SJCRH30 (cell line): ENCODE results near the gene TOX2. TPM values are rescaled to one million over a fixed set of nuclear protein-coding genes. Genes with fewer than 3 reads are reported as not detected.
A peak's percentile ranks its signal among the peaks of the same experiment; 100 is the strongest.

Experiments used
- DNase-seq, 2 experiments: peaks; one replicate each; pipeline ENCODE4 v3.0.0-alpha.2; 2015 to 2020
- H3K27ac ChIP-seq: fragments of 250-450 bp; sonication (Bioruptor Pico); 2 replicates; pipeline ENCODE4 v1.5.1; 2020; ENCODE audit warnings: mild to moderate bottlenecking, moderate library complexity
- H3K27me3 ChIP-seq: fragments of 250-450 bp; sonication (Bioruptor Pico); 2 replicates; pipeline ENCODE4 v1.5.1; 2020; ENCODE audit warnings: mild to moderate bottlenecking, moderate library complexity
- H3K36me3 ChIP-seq: fragments of 250-450 bp; sonication (Bioruptor Pico); 2 replicates; pipeline ENCODE4 v1.5.1; 2020; ENCODE audit warnings: mild to moderate bottlenecking, moderate library complexity
- H3K4me1 ChIP-seq: fragments of 250-450 bp; sonication (Bioruptor Pico); 2 replicates; pipeline ENCODE4 v1.5.1; 2020; ENCODE audit warnings: mild to moderate bottlenecking, moderate library complexity
- H3K4me3 ChIP-seq: fragments of 250-450 bp; sonication (Bioruptor Pico); 2 replicates; pipeline ENCODE4 v1.5.1; 2020; ENCODE audit warnings: mild to moderate bottlenecking, moderate library complexity
- H3K9me3 ChIP-seq: fragments of 250-450 bp; sonication (Bioruptor Pico); replicated peaks from 2 replicates; pipeline ENCODE4 v1.5.1; 2020; ENCODE audit warnings: mild to moderate bottlenecking, moderate library complexity
- total RNA-seq: library from RNA; depleted of rRNA; stranded (reverse); fragments of >200 nt; shearing (Covaris generic); gene quantifications from 2 replicates; pipeline ENCODE4 v1.2.3, GENCODE V29; 2014

Gene TOX2
- total RNA-seq, 1 experiment from 2014 or later, result 10.1 TPM

GRCh38 chr20:44075950-44076232, 161.2 kb downstream of the TOX2 start:
- H3K27ac ChIP-seq, result no peak overlapping the region
- H3K36me3 ChIP-seq, result no peaks in the 10 kb centered on the region
- no peak overlapping the region for H3K4me3 ChIP-seq
- no peaks in the 10 kb centered on the region for H3K4me1 ChIP-seq
- no peaks in the 10 kb centered on the region for H3K9me3 ChIP-seq
- DNase-seq, result no peak
- H3K27me3 ChIP-seq, result no peaks in the 10 kb centered on the region

GRCh38 chr20:44079291-44079690, 164.6 kb downstream of the TOX2 start:
- H3K27me3 ChIP-seq, result no peaks in the 10 kb centered on the region
- H3K27ac ChIP-seq, result no peak overlapping the region
- no peak for DNase-seq
- no peaks in the 10 kb centered on the region for H3K36me3 ChIP-seq
- no peak overlapping the region for H3K4me3 ChIP-seq
- H3K9me3 ChIP-seq, result no peaks in the 10 kb centered on the region
- peaks cover 9% of the 10 kb centered on the region for H3K4me1 ChIP-seq

GRCh38 chr20:44080064-44080463, 165.4 kb downstream of the TOX2 start:
- DNase-seq, result no peak
- Histone ChIP-seq H3K27me3 (no peaks in the 10 kb centered on the region), H3K36me3 (no peaks in the 10 kb centered on the region), H3K4me1 (peaks cover 9% of the 10 kb centered on the region), H3K27ac (no peak overlapping the region), H3K4me3 (no peak overlapping the region), H3K9me3 (no peaks in the 10 kb centered on the region)

- H3K27ac ChIP-seq, result no peak overlapping the region
These were observed 166.1 kb downstream of the TOX2 start for GRCh38 chr20:44080646-44081267.

GRCh38 chr20:44081476-44081875, 166.8 kb downstream of the TOX2 start:
- H3K27ac ChIP-seq, result no peak overlapping the region

More at GRCh38 chr20:44080646-44081267, 166.1 kb downstream of the TOX2 start:
- Histone ChIP-seq H3K4me1 (peaks cover 9% of the 10 kb centered on the region), H3K4me3 (no peak overlapping the region), H3K36me3 (no peaks in the 10 kb centered on the region), H3K27me3 (no peaks in the 10 kb centered on the region), H3K9me3 (no peaks in the 10 kb centered on the region)
- peak; percentile 73 to 97 for DNase-seq

GRCh38 chr20:44081888-44082287, 167.2 kb downstream of the TOX2 start:
- H3K27ac ChIP-seq, result no peak overlapping the region
- H3K4me1 ChIP-seq, result peaks cover 9% of the 10 kb centered on the region
- H3K4me3 ChIP-seq, result no peak overlapping the region
- H3K36me3 ChIP-seq, result no peaks in the 10 kb centered on the region
- no peaks in the 10 kb centered on the region for H3K27me3 ChIP-seq
- no peak for DNase-seq
- no peaks in the 10 kb centered on the region for H3K9me3 ChIP-seq

More at GRCh38 chr20:44081476-44081875, 166.8 kb downstream of the TOX2 start:
- no peaks in the 10 kb centered on the region for H3K9me3 ChIP-seq
- no peaks in the 10 kb centered on the region for H3K27me3 ChIP-seq
- H3K36me3 ChIP-seq, result no peaks in the 10 kb centered on the region
- DNase-seq, result no peak
- peaks cover 9% of the 10 kb centered on the region for H3K4me1 ChIP-seq
- H3K4me3 ChIP-seq, result no peak overlapping the region

- DNase-seq, result peak; percentile 74 to 84
- H3K36me3 ChIP-seq, result no peaks in the 10 kb centered on the region
- no peaks in the 10 kb centered on the region for H3K27me3 ChIP-seq
- H3K27ac ChIP-seq, result no peak overlapping the region
- peaks cover 9% of the 10 kb centered on the region for H3K4me1 ChIP-seq
- no peaks in the 10 kb centered on the region for H3K9me3 ChIP-seq
- no peak overlapping the region for H3K4me3 ChIP-seq
These were observed 168.7 kb downstream of the TOX2 start for GRCh38 chr20:44083220-44083933.

- no peak for DNase-seq
- no peaks in the 10 kb centered on the region for H3K36me3 ChIP-seq
- no peak overlapping the region for H3K4me3 ChIP-seq
- H3K27me3 ChIP-seq, result no peaks in the 10 kb centered on the region
- no peak overlapping the region for H3K27ac ChIP-seq
- peaks cover 9% of the 10 kb centered on the region for H3K4me1 ChIP-seq
- H3K9me3 ChIP-seq, result no peaks in the 10 kb centered on the region
These were observed 169.8 kb downstream of the TOX2 start for GRCh38 chr20:44084439-44084838.

GRCh38 chr20:44084891-44085290, 170.2 kb downstream of the TOX2 start:
- no peak for DNase-seq

GRCh38 chr20:44085616-44086434, 171.2 kb downstream of the TOX2 start:
- H3K4me1 ChIP-seq, result peaks cover 17% of the 10 kb centered on the region
- H3K36me3 ChIP-seq, result no peaks in the 10 kb centered on the region
- no peak for DNase-seq
- no peaks in the 10 kb centered on the region for H3K27me3 ChIP-seq
- no peaks in the 10 kb centered on the region for H3K9me3 ChIP-seq
- H3K27ac ChIP-seq, result no peak overlapping the region
- no peak overlapping the region for H3K4me3 ChIP-seq

More at GRCh38 chr20:44084891-44085290, 170.2 kb downstream of the TOX2 start:
- H3K9me3 ChIP-seq, result no peaks in the 10 kb centered on the region
- H3K4me3 ChIP-seq, result no peak overlapping the region
- H3K27me3 ChIP-seq, result no peaks in the 10 kb centered on the region
- peaks cover 9% of the 10 kb centered on the region for H3K4me1 ChIP-seq
- no peaks in the 10 kb centered on the region for H3K36me3 ChIP-seq
- H3K27ac ChIP-seq, result no peak overlapping the region

- no peak for DNase-seq
- no peak overlapping the region for H3K27ac ChIP-seq
- no peaks in the 10 kb centered on the region for H3K36me3 ChIP-seq
- no peak overlapping the region for H3K4me3 ChIP-seq
- H3K27me3 ChIP-seq, result no peaks in the 10 kb centered on the region
- H3K4me1 ChIP-seq, result peaks cover 17% of the 10 kb centered on the region
- H3K9me3 ChIP-seq, result no peaks in the 10 kb centered on the region
These were observed 172.6 kb downstream of the TOX2 start for GRCh38 chr20:44087051-44087856.

GRCh38 chr20:44087857-44088120, 173.1 kb downstream of the TOX2 start:
- Histone ChIP-seq H3K9me3 (no peaks in the 10 kb centered on the region), H3K27ac (no peak overlapping the region), H3K4me1 (peaks cover 17% of the 10 kb centered on the region), H3K4me3 (no peak overlapping the region), H3K36me3 (no peaks in the 10 kb centered on the region), H3K27me3 (no peaks in the 10 kb centered on the region)
- DNase-seq, result no peak

- Histone ChIP-seq H3K27ac (no peak overlapping the region), H3K9me3 (no peaks in the 10 kb centered on the region), H3K4me3 (peak overlapping the region; percentile 16), H3K27me3 (no peaks in the 10 kb centered on the region), H3K4me1 (peaks cover 8% of the 10 kb centered on the region; the same call in 1 of the 2 replicates), H3K36me3 (no peaks in the 10 kb centered on the region)
- DNase-seq, result peak; percentile 85 to 93
These were observed 175.5 kb downstream of the TOX2 start for GRCh38 chr20:44089987-44090674.

GRCh38 chr20:44091026-44091425, 176.4 kb downstream of the TOX2 start:
- Histone ChIP-seq H3K4me1 (peaks cover 8% of the 10 kb centered on the region; the same call in 1 of the 2 replicates), H3K27me3 (no peaks in the 10 kb centered on the region), H3K27ac (no peak overlapping the region), H3K4me3 (no peak overlapping the region), H3K36me3 (no peaks in the 10 kb centered on the region), H3K9me3 (no peaks in the 10 kb centered on the region)
- DNase-seq, result no peak
